CD4-positive, alpha-beta T cell treated with Interferon gamma for 1 hour (primary cell): ENCODE results near the gene SLC25A19.
A peak's percentile ranks its signal among the peaks of the same experiment; 100 is the strongest.
"Not testable (repeated sequence)": the region's sequence is repeated elsewhere in the genome, so short reads cannot be mapped to it uniquely, and the experiment has no call there.

Experiments
- DNase-seq: peaks from one replicate; pipeline ENCODE4 v3.0.0-alpha.2; 2020

SLC25A19 gene

DNA sequence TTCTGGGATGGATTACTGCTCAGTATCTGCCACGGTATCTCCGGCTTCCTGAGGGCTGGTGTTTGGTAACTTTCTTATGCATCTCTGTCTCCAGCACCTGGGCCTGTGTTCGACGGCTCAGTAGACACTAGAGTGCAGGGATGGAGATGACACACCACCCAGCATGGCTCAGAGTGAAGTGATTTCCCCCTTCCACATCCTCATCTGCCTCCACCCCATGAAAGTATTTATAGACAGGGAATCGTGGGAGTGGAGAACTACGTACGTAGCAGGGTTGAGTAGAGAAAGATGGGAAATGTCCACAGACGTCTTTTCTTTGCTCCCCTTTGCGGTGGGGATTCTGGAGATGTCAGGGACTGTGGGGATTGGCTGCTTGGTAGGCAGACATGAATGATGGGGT is 11.8 kb upstream of the SLC25A19 start:
- no peak for DNase-seq

DNA sequence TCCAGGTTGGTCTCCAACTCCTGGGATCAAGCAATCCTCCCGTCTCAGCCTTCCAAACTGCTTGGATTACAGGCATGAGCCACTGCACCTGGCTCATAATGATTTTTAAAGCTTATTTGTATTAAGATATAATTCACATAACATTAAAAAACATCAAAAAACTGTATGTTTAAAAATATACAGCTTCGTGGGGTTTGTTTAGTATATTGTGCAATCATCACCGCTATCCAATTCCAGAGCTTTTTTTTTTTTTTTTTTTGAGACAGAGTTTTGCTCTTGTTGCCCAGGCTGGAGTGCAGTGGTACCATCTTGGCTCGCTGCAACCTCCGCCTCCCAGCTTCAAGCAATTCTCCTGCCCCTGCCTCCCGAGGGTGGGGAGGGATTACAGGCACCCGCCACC is 11.0 kb upstream of the SLC25A19 start:
- no peak for DNase-seq

DNA sequence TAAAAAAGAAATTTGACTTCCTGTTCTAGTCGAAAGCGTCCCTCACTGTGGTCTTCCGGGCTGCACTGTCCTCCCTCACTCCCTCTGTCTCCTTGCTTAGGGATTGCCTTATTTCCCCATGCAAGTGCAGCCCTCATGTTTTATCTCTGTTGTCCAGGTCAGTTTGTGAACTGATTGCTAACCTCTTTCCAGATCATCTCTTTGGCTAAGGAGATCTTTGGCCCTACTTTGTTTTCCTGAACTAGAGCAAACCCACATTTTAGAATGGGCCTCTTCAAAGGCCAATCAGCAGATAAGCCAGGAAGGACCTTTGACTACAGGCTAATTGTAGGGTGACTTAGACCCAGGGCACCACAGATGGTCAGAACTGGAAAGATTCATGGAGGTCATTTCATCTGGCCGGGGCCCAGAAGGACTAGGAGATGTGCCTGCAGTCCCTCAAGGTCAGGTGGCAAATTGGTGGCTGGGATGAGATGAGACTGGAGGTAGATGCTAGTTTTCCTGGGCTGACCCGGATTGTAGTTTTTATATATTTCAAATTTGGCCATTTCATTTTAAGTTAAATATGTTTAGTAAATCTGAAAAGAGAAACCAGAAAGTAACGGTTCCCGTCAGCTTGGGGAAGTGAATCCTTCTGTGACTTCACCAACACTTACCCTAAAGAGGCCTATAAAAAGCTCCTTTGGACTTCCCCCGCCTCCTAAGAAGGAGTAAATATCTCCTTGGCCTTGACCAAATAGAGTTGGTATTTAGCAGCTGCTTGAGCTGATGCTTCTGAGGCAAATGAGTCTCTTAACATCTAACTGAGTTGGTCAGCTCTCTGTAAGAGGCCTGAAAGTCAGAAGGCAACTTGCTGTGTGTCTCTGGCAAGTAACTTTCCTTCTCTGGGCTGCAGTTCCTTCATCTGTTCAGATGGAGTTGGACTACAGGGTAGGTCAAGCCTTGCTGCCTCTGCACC is 6.2 kb upstream of the SLC25A19 start:
- peak; percentile 45 for DNase-seq

DNA sequence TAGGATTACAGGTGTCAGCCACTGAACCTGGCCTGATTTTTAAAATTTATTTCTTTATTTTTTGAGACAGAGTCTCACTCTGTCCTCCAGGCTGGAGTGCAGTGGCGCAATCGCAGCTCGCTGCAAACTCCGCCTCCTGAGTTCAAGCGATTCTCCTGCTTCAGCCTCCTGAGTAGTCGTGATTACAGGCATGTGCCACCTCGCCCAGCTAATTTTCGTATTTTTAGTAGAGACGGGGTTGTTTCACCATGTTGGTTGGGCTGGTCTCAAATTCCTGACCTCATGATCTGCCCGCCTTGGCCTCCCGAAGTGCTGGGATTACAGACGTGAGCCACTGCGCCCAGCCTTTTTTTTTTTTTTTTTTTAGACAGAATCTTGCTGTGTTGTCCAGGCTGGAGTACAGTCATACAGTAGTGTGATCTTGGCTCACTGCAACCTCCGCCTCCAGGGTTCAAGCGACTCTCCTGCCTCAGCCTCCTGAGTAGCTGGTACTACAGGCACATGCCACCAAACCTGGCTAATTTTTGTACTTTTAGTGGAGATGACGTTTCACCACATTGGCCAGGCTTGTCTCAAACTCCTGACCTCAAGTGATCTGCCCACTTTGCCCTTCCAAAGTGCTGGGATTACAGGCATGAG is 3.7 kb upstream of the SLC25A19 start:
- DNase-seq: peak; percentile 29

DNA sequence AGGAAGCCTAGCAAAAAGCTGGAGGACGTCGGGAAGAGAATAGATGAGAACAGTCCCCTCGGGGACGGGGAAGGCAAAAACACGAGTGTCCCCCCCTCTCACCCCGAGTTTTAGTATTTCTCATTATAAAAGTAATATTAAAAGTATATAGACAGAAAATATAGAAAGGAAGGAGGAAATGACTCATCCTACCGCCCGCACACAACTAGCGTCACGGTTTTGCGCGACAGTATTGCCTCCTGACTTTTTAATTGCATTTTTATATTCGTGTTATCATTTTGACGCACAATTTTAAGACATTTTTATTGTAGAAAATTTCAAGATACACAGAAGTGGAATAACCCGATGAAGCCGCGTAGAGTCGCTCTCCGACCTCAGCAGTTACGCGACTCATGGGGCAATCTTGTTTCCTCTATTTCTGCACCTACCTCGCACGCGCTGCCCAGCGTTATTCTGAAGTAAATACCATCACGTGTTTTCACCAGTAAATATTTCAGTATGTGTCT is 652 bp upstream of the SLC25A19 start:
- DNase-seq: peak; percentile 67

DNA sequence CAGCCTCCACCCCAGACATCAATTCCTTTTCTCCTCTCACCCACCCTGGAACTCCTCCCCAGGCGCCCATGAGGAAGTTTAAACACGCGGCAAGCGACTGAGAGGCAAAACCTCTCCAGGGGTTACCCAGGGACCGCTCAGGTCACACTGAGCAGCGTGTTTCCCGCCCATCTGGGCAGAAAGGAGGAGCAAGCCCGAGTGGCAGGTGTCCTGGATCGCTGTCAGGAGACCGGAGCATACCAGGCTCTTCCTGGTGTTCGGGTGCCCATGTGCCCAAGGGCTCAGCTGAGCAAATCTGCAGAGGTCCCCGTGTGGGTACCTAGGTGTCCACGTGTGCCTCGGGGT is 491 bp downstream of the SLC25A19 start:
- no peak for DNase-seq

DNA sequence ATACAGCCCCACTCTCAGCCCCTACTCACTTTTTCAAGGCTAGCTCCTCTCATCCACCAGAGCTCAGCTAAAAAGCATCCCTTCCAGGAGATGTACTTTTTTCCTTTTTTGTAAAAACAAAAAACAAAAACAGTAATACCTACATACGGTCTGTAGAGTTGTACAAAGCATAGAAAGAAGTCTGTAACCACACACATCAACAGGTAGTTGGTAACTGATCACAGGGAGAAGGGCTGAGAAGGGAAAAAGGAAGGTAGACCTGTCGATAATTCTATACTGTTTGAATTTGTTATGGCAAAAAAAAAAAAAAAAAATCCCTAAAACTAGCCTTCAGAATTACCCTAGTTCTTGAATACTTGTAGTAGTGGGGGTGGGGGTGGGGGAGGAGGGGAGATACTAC is 874 bp downstream of the SLC25A19 start:
- no peak for DNase-seq

DNA sequence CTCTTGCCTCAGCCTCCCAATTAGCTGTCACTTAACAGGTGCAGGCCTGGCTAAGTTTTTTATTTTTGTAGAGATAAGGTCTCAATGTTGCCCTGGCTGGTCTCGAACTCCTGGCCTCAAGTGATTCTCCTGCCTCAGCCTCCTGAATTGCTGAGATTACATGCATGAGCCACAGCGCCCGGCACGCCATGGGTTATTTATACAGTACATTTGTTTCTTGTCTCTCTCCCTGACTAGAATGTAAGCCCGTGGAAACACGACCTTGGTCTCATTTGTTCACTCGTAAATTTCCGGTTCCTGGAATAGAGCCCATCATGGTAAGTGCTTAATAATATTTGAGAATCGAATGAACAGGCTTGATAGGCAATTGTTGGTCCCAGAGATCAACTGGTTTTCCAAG is 2.0 kb downstream of the SLC25A19 start:
- no peak for DNase-seq

DNA sequence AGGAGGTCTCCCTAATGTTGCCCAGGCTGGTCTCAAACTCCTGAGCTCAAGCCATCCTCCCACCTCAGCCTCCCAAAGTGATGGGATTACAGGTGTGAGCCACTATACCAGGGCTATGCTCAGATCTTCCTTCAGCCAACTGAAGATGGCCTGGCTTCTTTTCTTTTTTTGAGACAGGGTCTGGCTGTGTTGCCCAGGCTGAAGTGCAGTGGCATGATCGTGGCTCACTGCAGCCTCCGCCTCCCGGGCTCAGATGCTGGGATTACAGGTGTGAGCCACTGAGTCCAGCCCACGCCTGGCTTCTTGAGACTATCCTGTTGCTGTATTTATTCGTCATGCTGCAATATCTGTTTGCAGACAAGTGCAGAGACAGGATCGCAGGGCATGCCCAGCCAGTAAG is 4.1 kb downstream of the SLC25A19 start:
- DNase-seq: no peak

DNA sequence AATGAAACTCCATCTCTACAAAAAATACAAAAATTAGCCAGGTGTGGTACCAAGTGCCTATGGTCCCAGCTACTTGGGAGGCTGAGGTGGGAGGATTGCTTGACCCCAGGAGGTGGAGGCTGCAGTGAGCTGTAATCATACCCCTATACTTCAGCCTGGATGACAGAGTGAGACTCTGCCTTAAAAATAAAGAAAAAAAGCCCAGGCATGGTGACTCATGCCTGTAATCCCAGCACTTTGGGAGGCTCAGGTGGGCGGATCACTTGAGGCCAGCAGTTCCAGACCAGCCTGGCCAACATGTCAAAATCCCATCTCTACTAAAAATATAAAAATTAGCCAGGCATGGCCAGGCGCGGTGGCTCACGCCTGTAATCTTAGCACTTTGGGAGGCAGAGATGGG is 9.0 kb downstream of the SLC25A19 start:
- not testable (repeated sequence) for DNase-seq

DNA sequence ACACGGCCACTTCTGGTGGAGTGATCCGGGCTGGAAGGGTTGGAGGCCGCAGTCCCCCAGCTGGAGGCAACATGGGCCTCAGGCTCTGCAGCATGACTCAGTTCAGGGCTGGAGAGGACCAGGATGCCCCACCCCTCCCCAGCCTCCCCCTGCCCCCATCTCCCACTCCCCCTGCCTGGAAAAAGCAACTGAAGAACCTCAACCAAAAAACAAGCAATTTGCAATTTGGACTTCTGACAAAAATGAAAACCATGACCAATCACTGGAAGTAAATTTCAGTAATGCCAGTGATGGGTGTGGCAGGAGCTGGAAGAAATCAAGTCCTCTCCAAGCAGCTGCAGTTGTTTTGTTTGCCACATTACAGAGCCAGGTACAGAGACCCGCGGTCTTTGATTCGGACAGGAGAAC is 11.6 kb downstream of the SLC25A19 start:
- DNase-seq: no peak

DNA sequence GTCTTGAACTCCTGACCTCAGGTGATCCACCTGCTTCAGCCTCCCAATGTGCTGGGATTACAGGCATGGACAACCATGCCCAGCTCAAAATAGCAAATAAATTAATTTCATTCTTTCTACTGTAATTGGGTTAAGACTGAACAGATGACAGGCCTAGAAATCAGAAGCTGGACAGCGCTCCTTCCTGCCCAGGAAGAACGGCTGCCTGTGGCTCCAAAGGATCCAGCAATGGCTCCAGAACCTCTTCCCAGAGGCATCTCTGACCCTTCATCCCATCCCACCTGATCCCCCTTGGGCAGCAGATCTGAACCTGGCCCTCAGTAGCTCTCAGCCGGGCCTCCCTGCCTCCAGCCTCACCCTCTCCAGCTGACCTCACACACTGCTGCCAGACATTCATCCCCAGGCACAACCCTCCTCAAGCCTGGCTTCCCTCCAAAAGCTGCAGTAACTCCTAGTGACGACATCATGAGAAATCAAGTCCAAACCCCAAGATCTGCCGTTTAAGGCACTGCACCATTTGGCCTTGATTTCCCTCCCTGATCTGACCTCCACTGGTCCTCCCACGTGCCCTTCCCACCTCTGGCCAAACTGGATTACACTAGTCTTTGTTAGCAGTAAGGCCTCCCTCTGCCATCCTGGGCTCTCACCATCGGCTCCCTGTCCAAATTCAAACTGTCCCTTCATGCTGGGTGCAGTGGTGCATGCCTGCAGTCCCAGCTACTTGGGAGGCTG is 15.1 kb downstream of the SLC25A19 start:
- DNase-seq: no peak

DNA sequence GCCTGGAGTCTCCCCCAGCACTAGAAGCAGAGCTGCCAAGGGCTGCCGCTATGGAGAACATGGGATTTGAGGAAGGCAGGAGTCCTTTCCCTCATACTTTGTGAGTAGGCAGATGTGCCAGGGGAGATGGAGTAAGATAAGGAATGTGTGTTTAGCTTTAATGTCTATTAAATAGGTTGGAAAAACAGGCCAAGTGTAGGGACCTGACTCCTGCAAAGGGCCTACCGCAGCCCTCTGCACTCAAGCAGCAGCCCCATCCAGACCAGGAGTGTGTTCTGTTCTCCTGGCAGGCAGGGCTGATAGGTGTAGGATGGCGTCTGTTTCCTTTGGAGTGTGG is 16.4 kb downstream of the SLC25A19 start:
- no peak for DNase-seq

DNA sequence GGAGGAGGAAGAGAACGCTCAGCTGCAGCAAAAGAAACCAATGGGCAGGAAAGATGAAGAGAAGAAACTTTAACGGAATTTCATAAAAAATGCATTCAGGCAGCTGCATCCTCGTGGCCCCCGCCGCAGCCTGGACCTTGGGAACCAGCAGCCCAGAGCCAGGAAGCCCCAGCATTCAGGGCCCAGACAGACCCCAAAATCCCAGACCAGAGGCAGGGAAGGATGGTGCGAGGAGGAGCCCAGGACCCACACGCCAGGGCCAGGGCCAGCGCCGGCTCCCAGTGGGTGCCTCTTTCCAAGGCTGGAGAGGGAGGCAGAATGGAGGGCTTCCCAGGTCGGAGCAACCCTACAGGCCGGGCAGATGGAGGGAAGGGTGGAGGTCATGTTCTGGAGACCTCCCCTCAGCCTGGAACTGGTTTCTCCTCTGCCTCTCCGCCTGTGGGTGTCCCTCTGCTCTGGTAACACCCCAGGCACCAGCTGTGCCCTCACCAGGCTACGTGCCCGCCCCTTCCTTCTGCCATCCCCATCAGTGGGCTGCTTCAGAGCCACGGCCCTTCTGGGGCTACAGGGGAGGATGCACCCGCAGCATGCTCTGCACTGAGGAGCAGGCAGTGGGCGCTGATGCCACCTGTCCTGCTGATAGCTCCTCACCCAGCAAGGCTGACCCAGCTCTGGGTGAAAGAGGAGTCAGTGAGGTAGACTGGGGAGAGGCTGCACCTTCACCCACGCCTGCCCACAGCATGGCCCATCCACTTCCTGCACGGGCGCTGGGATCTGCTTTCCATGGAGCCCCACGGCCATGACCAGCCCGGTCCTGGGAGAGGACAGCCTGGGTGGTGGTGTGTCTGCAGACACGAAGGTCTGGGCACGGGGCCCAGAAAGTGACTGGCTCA is 17.0 kb downstream of the SLC25A19 start:
- DNase-seq: no peak

DNA sequence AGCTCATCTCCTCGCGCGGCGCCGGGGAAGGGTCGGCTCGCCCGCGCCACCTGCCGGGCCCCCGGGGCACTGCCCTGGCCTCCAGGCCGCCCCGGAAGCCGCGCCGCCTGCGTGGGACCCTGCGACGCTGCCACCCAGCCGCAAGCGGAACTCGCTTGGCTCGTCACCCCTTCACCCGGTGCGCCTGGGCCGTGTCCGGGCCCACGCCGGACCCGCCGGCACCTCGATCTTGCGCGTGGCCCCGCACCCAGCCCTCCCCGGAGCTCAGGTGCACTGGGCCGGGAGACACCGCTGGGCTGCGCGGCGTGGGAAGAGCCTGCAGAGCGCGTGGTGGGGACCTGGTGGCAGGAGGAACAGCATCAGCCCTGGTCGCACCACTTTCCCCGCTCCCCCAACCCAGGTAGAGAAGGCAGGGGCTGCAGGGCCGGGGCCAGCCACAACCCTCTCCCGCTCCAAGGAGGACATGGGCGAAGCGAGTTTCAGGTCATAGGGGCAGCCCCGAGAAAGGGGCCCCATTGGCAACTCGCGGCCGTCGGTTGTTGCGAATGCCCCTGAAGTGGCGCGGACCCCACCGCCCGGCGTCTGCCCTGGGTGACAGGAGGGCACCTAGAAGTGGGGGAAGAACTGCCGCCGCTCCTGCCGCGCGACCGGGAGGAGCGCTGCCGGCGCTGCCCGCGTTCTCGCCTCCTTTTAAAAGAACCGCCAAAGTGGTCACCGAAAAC is 17.8 kb downstream of the SLC25A19 start:
- DNase-seq: peak; percentile 86

DNA sequence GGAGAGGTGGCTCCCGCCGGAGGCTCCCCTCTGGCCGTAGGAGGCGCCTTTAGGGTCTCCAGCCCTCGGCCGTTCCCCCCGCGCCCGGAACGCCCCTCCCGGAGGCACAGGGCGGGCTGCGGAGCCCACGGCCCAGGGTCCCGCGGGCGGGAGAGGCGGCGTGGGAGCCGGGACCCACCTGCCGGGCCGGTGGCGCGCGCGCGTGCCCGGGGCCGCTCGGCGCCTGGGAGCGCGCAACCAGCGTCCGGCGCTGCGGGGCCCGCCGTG is 18.3 kb downstream of the SLC25A19 start, which contains the start of gene MIF4GD:
MIF4GD (minus strand) TSS at position 266 of the 267 bp plus-strand sequence. CDS start 1,036 bp downstream, outside the sequence.
- DNase-seq: no peak

DNA sequence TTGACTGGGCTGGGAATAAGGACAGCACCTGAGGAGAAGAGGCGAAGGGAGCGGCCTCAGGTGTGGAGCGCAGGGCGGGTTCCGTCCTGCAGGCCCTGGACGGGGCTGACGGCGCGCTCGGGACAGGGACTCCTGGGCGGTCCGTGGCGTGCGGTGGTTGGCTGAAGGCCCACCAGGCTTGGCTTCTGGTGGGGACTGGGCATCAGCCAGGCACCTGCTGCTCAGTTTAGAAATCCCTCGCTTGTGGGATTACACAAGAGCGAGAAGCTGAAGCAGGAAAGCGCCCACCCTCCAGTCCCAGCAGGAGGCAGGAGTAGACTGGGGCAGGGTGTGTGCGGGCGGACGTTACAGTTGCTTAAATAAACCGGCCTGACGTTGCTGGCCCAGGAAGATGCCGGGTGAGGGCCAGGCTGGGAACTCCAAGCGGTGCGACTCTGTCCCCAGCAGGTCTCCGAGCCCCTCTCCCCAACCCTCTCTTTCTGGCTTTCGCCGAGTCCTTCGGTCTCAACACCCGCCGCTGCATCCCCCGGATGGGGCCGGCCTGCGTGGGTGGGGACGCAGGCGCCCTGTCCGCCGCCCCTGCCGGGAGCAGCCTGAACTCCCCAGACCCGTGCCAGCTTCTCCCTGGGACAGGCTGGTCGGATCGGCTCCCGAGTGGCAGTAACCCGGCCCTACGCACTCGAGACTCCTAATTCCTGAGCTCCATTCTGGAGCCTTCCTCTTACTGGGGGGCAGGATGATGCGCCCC is 18.8 kb downstream of the SLC25A19 start:
- DNase-seq: peak; percentile 55

DNA sequence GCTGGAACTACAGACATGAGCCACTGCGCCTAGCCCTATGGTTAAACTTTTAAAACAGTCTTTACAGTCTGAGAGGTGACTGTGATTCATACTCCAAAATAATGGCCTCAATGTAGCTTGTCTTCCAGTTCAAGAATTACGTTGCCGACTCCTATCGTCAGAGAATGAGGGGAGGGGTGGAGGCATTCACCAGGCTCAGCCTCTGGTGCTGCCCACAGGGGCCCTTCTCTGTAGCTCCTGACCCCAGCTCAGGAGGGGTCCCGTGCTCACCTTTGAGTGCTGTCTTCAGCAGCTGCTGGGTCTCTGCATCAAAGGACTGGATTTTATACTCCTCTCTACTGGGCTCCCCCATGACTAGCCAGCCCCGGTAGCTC is 19.4 kb downstream of the SLC25A19 start:
- no peak for DNase-seq

DNA sequence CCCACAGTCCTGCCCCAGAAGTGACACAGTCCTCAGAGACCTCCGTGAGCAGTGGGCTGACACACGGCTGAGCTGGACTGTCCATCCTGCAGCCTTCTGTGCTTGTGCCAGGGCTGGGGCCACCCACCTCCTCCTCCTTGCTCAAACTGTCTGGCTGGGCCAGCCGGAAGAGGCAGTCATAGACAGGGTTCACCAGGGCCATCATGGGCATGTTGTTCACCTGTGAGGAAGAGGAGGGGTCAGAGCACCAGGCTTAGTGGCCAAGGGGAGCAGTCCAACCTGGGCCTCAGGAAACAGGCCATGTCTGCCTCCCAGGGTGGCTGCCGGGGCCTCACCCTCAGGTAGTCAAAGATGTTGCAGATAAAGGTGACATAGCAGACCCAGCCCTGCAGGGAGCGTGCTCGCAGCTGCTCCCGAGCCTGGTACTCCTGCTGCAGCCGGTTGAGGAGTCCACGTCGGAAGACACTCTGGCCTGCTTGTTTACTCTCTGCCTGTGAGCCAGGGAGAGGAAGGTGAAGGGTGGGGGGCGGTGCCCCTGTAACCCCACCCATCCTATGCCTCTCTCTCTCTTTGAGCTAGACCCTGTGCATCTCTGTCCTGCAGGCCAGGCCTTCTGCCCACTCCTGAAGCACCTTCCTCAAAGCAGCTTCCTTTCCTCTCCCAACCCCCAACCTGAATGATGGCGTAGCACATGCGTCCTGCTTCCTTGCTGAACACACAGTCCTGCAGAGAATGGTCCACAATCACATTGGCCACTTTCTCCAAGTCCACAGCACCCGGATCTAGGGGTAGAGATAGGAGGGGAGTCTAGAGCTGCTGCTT is 21.6 kb downstream of the SLC25A19 start:
- no peak for DNase-seq

DNA sequence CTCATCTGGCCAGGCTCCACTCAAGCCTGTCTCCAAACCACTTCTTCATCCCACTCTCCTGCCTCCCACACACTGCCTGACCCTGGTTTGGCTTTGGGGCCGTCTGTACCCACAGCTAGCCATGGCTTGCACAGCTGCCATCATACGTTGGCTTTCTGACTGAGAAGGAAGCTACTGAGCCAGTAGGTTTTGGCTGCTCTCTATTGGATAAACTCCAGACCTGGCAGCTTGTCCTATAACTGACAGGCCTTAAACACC is 22.2 kb downstream of the SLC25A19 start:
- no peak for DNase-seq
